HepG2 (cell line): ENCODE data around the gene PLAAT1. TPM values are rescaled to one million over a fixed set of nuclear protein-coding genes. Genes with fewer than 3 reads are reported as not detected.

Source experiments
- ATAC-seq: fragments of 200-7000 bp; cut with Tn5 transposase; 3 replicates; pipeline ENCODE4 v1.9.1; 2020; ENCODE audit warnings: mild to moderate bottlenecking, moderate library complexity
- BruUV-seq: library from RNA; stranded (reverse); fragments of 400-500 nt; replicated peaks from 2 replicates; lab custom pipeline; 2021; lab: Mats Ljungman, UMichigan
- CTCF ChIA-PET: fragments of 300-600 bp; formaldehyde crosslinking; extraction: SDS; loops from one replicate; lab custom pipeline; 2021; ENCODE audit warnings: low total read pairs, inconsistent platforms, low intra/inter-chr PET ratio; lab: Yijun Ruan, JAX
- POLR2A ChIA-PET: fragments of 350-600 bp; sonication (Branson Sonifier 250); formaldehyde crosslinking; loops from one replicate; lab custom pipeline; 2020; ENCODE audit warnings: antibody characterized with exemption, inconsistent platforms; lab: Yijun Ruan, JAX
- DNase-seq: peaks from one replicate; pipeline ENCODE4 v3.0.0-alpha.2; 2015; ENCODE audit warnings: low spot score
- FAIRE-seq: peaks from 3 replicates; lab custom pipeline; 2011; peaks lifted over from hg19 to GRCh38; lab: Jason Lieb, UNC
- H2AFZ ChIP-seq: one replicate; pipeline ENCODE4 v1.6.1; 2011; ENCODE audit warnings: low read length, inconsistent platforms
- H3K27ac ChIP-seq: fragments of 300-600 bp; 3 replicates; pipeline ENCODE4 v1.8.0; 2011; ENCODE audit warnings: mixed run types, mild to moderate bottlenecking, mixed read lengths, low read length, inconsistent platforms; ENCODE audit not compliant: insufficient read depth; ENCODE audit errors: extremely low read length
- H3K27me3 ChIP-seq, 2 experiments: fragments of 200-600 bp in 1 of 2; 2 replicates in 1 of 2; 3 replicates in 1 of 2; pipeline versions ENCODE4 v1.6.0 to v1.8.0; 2011; ENCODE audit warnings: low read length in 2 of 2, mild to moderate bottlenecking in 2 of 2, moderate library complexity in 2 of 2, inconsistent platforms in 1 of 2; ENCODE audit not compliant: insufficient read depth in 2 of 2, control insufficient read depth in 1 of 2
- H3K36me3 ChIP-seq, 2 experiments: fragments of 200-600 bp in 1 of 2; replicated peaks in 1 of 2; 2 replicates in 1 of 2; 3 replicates in 1 of 2; pipeline versions ENCODE4 v1.5.1 to v1.8.0; 2011; ENCODE audit warnings: low read length in 2 of 2, inconsistent platforms in 1 of 2; ENCODE audit not compliant: insufficient read depth in 2 of 2, control insufficient read depth in 1 of 2
- H3K4me1 ChIP-seq: 2 replicates; pipeline ENCODE4 v1.5.1; 2012; ENCODE audit warnings: low read length, inconsistent platforms; ENCODE audit not compliant: insufficient read depth
- H3K4me2 ChIP-seq: 2 replicates; pipeline ENCODE4 v1.6.0; 2011; ENCODE audit warnings: low read depth, low read length, inconsistent platforms
- H3K4me3 ChIP-seq, 3 experiments: fragments of 200-600 bp in 1 of 3; sonication (generic), shearing (Covaris generic) in 1 of 3; replicated peaks in 1 of 3; 2 replicates each; pipeline ENCODE4 v1.5.1; 2011 to 2016; ENCODE audit warnings: low read length in 3 of 3, inconsistent platforms in 2 of 3, low read depth in 2 of 3, mild to moderate bottlenecking in 2 of 3, control low read depth in 1 of 3, mixed read lengths in 1 of 3; ENCODE audit not compliant: insufficient read depth in 1 of 3
- H3K79me2 ChIP-seq: one replicate; pipeline ENCODE4 v1.6.1; 2011; ENCODE audit warnings: low read length, inconsistent platforms; ENCODE audit not compliant: insufficient read depth
- H3K9ac ChIP-seq: 2 replicates; pipeline ENCODE4 v1.6.0; 2011; ENCODE audit warnings: mild to moderate bottlenecking, low read depth, low read length, inconsistent platforms; ENCODE audit not compliant: insufficient read depth
- H3K9me3 ChIP-seq: 2 replicates; pipeline ENCODE4 v1.5.1; 2012; ENCODE audit warnings: mild to moderate bottlenecking, low read length
- H4K20me1 ChIP-seq: 2 replicates; pipeline ENCODE4 v1.6.0; 2011; ENCODE audit warnings: inconsistent platforms, mild to moderate bottlenecking, low read length, moderate library complexity; ENCODE audit not compliant: insufficient read depth
- ARNT ChIP-seq: fragments of 450-650 bp; IDR thresholded peaks from 2 replicates; pipeline ENCODE4 v1.6.1; 2017
- HBP1 ChIP-seq: IDR thresholded peaks from 2 replicates; pipeline ENCODE4 v1.6.1; 2016; ENCODE audit warnings: low read depth, control low read depth
- HNF1A ChIP-seq, 2 experiments: sonication (generic) in 1 of 2; formaldehyde crosslinking in 1 of 2; IDR thresholded peaks; 2 replicates each; pipeline versions ENCODE4 v1.4.0 to v1.6.1; 2016 to 2020; ENCODE audit warnings: borderline replicate concordance in 1 of 2, low read depth in 1 of 2, mild to moderate bottlenecking in 1 of 2, missing genetic modification reagents in 1 of 2
- KDM2A ChIP-seq: sonication (generic); formaldehyde crosslinking; IDR thresholded peaks from 2 replicates; pipeline ENCODE4 v1.4.0; 2020; ENCODE audit warnings: low read depth, missing genetic modification reagents, borderline replicate concordance
- KLF13 ChIP-seq: sonication (generic); formaldehyde crosslinking; IDR thresholded peaks from 2 replicates; pipeline ENCODE4 v1.4.0; 2020; ENCODE audit warnings: mild to moderate bottlenecking, missing genetic modification reagents
- KMT2B ChIP-seq: IDR thresholded peaks from 2 replicates; pipeline ENCODE4 v1.6.1; 2016; ENCODE audit warnings: missing genetic modification reagents, missing compliant biosample characterization
- MED1 ChIP-seq: sonication (generic); formaldehyde crosslinking; IDR thresholded peaks from 2 replicates; pipeline ENCODE4 v1.4.0; 2020; ENCODE audit warnings: missing genetic modification reagents
- NFRKB ChIP-seq: fragments of 450-650 bp; IDR thresholded peaks from 2 replicates; pipeline ENCODE4 v1.6.1; 2017
- STAT6 ChIP-seq: sonication (generic); formaldehyde crosslinking; IDR thresholded peaks from 2 replicates; pipeline ENCODE4 v1.4.0; 2020; ENCODE audit warnings: missing genetic modification reagents, mild to moderate bottlenecking, borderline replicate concordance
- TBP ChIP-seq: sonication (generic); formaldehyde crosslinking; IDR thresholded peaks from 2 replicates; pipeline ENCODE4 v1.5.0; 2020; ENCODE audit warnings: missing genetic modification reagents
- TEF ChIP-seq: sonication (generic); formaldehyde crosslinking; IDR thresholded peaks from 2 replicates; pipeline ENCODE4 v1.5.0; 2020; ENCODE audit warnings: missing genetic modification reagents
- ZMAT3 ChIP-seq: sonication (generic); formaldehyde crosslinking; conservative IDR thresholded peaks from 2 replicates; pipeline ENCODE4 v1.7.0; 2021; ENCODE audit warnings: missing genetic modification reagents
- ZNF160 ChIP-seq: sonication (generic); formaldehyde crosslinking; IDR thresholded peaks from 2 replicates; pipeline ENCODE4 v1.8.0; 2022; ENCODE audit warnings: mild to moderate bottlenecking, inconsistent platforms, missing genetic modification reagents
- ZNF230 ChIP-seq: sonication (generic); formaldehyde crosslinking; IDR thresholded peaks from 2 replicates; pipeline ENCODE4 v1.4.0; 2020; ENCODE audit warnings: mild to moderate bottlenecking, missing genetic modification reagents
- ZNF317 ChIP-seq: sonication (generic); formaldehyde crosslinking; IDR thresholded peaks from 2 replicates; pipeline ENCODE4 v1.5.0; 2020; ENCODE audit warnings: mild to moderate bottlenecking, missing genetic modification reagents
- ZNF567 ChIP-seq: sonication (generic); formaldehyde crosslinking; IDR thresholded peaks from 2 replicates; pipeline ENCODE4 v1.8.1; 2023; ENCODE audit warnings: mild to moderate bottlenecking, missing genetic modification reagents, borderline replicate concordance
- WGBS: methylation state at CpG from one replicate; pipeline ENCODE4 v1.1.6; 2017; ENCODE audit warnings: low lambda C conversion rate; 5-methylcytosine and 5-hydroxymethylcytosine counted together
- in situ Hi-C: cut with HindIII; loops from 2 replicates; pipeline ENCODE4 v1.10.0; 2017; ENCODE audit warnings: low pct_unique_long_range_greater_than_20kb; ENCODE audit not compliant: extremely low pct_ligation_motif_present
- intact Hi-C: fragments of 100-400 bp; cut with micrococcal nuclease; formaldehyde crosslinking; loops from one replicate; pipeline ENCODE4 v1.10.0; 2022; ENCODE audit not compliant: unreplicated experiment
- polyA plus RNA-seq, 8 experiments: library from polyadenylated mRNA; depleted of rRNA in 3 of 8; stranded (reverse) in 7 of 8; unstranded in 1 of 8; fragments of >200 nt; fragmentation: Illumina TruSeq in 4 of 8; extraction: Trizol in 4 of 8; gene quantifications; 2 replicates each; pipeline versions ENCODE4 v1.2.1 to v1.2.3, GENCODE V29; 2011 to 2016; ENCODE audit warnings: low read depth in 4 of 8, missing spikeins in 1 of 8, mixed read lengths in 1 of 8; ENCODE audit not compliant: insufficient read depth in 1 of 8
- total RNA-seq, 5 experiments: library from RNA; depleted of rRNA; stranded (reverse); fragments of >200 nt; fragmentation: Illumina TruSeq; extraction: Trizol; gene quantifications; 2 replicates each; pipeline ENCODE4 v1.2.3, GENCODE V29; 2016; ENCODE audit warnings: low read depth in 1 of 5

The PLAAT1 gene
- total and polyA plus RNA-seq, 2 of the 13 experiments (the other 11 are each of a cell fraction or from before 2014, with no cell fraction given) = not detected

- intact Hi-C loops = no loop called here
- Histone ChIP-seq H3K27me3 (no peaks in the 10 kb centered on the region), H3K4me1 (no peaks in the 10 kb centered on the region), H4K20me1 (no peaks in the 10 kb centered on the region), H3K27ac (no peak overlapping the region), H2AFZ (no peak overlapping the region), H3K4me2 (no peak overlapping the region), H3K9ac (no peak overlapping the region), H3K4me3 (no peak overlapping the region), H3K9me3 (peaks cover 12% of the 10 kb centered on the region), H3K36me3 (no peaks in the 10 kb centered on the region), H3K79me2 (no peaks in the 10 kb centered on the region)
- POLR2A ChIA-PET = no interaction called here
- no TSS peak for BruUV-seq
- in situ Hi-C loops = no loop called here
- no peak for DNase-seq
- 1% methylated on average over 3 of the region's 3 CpGs for WGBS
- ATAC-seq = no peak
- CTCF ChIA-PET = no interaction called here
- no peak for FAIRE-seq
- TF ChIP-seq TBP (no peak), KLF13 (CRISPR knock-in tag) (no peak), ZNF160 (CRISPR knock-in tag) (no peak), KDM2A (CRISPR knock-in tag) (no peak), STAT6 (CRISPR knock-in tag) (no peak), MED1 (no peak), HBP1 (no peak), ARNT (no peak), ZNF317 (CRISPR knock-in tag) (no peak), HNF1A (IDR thresholded peaks at IDR 0.05; ENCODE audit: low read depth) (no peak), HNF1A (CRISPR knock-in tag; IDR thresholded peaks at IDR 0.05; ENCODE audit: borderline replicate concordance) (no peak), ZNF567 (CRISPR knock-in tag) (no peak), ZMAT3 (no peak), KMT2B (CRISPR knock-in tag) (no peak), TEF (CRISPR knock-in tag) (no peak), NFRKB (no peak), ZNF230 (CRISPR knock-in tag) (no peak)
Observed at GRCh38 chr3:193253986-193254660, 13.1 kb downstream of the PLAAT1 start.
